Immature natural killer cell (primary cell): ENCODE measurements around the gene POU3F4. TPM values are rescaled to one million over a fixed set of nuclear protein-coding genes. Genes with fewer than 3 reads are reported as not detected.

Experiments used
- DNase-seq, 3 donors: peaks; one replicate each; pipeline ENCODE4 v3.0.0; 2022; ENCODE audit warnings: mixed read lengths in 1 of 3
- H3K27ac Mint-ChIP-seq, 6 donors: one replicate each; pipeline ENCODE4 v1.8.0; 2020; ENCODE audit warnings: mixed read lengths in 6 of 6, mild to moderate bottlenecking in 5 of 6, inconsistent platforms in 4 of 6, moderate library complexity in 3 of 6
- H3K27me3 Mint-ChIP-seq, 3 donors: one replicate each; pipeline ENCODE4 v1.8.0; 2020 to 2021; ENCODE audit warnings: low read depth in 3 of 3, mild to moderate bottlenecking in 3 of 3, mixed read lengths in 3 of 3, moderate library complexity in 3 of 3, inconsistent platforms in 1 of 3
- H3K36me3 Mint-ChIP-seq, 3 donors: one replicate each; pipeline ENCODE4 v1.8.0; 2020; ENCODE audit warnings: mixed read lengths in 3 of 3, inconsistent platforms in 2 of 3, mild to moderate bottlenecking in 2 of 3
- H3K4me1 Mint-ChIP-seq, 2 donors: one replicate each; pipeline ENCODE4 v1.8.0; 2020; ENCODE audit warnings: inconsistent platforms in 2 of 2, mild to moderate bottlenecking in 2 of 2, mixed read lengths in 2 of 2, moderate library complexity in 1 of 2
- H3K4me3 Mint-ChIP-seq, 5 donors: one replicate each; pipeline ENCODE4 v1.8.0; 2020; ENCODE audit warnings: mild to moderate bottlenecking in 5 of 5, mixed read lengths in 5 of 5, inconsistent platforms in 3 of 5, moderate library complexity in 3 of 5
- H3K9me3 Mint-ChIP-seq, 6 donors: one replicate each; pipeline ENCODE4 v1.8.0; 2020; ENCODE audit warnings: mild to moderate bottlenecking in 6 of 6, mixed read lengths in 6 of 6, inconsistent platforms in 4 of 6, moderate library complexity in 3 of 6
- polyA plus RNA-seq, 3 donors: library from polyadenylated mRNA; unstranded; fragments of 300-500 nt; fragmentation: Illumina TruSeq; gene quantifications; one replicate each; pipeline ENCODE4 v1.2.3, GENCODE V29; 2021

POU3F4 gene
- polyA plus RNA-seq, 3 donors from 2014 or later: not detected

DNA sequence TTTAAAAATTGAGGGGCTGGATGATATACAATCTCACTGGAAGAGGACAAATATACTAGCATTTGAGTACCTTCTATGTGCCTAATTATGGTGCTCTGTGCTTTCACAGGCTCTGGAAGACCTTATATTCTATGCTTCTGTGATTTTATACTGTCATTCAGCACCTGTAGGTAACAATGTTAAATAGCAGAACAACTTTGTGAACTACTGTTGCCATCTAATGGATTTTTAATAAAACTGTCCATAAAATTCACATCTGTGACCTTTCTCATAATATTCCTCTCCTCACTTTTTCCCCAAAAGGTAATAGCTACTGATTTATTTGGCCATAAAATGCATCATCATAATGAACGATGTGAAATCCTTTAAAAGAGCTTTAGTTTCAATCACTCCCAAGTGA, 21.9 kb downstream of the POU3F4 start:
- no peaks in the 10 kb centered on the region for H3K4me1 Mint-ChIP-seq
- peaks cover 0 to 4% (median 0%) of the 10 kb centered on the region in 6 donors for H3K9me3 Mint-ChIP-seq
- DNase-seq: no peak
- H3K27ac Mint-ChIP-seq: no peak overlapping the region
- H3K36me3 Mint-ChIP-seq: no peaks in the 10 kb centered on the region
- no peaks in the 10 kb centered on the region for H3K27me3 Mint-ChIP-seq
- H3K4me3 Mint-ChIP-seq: no peak overlapping the region

DNA sequence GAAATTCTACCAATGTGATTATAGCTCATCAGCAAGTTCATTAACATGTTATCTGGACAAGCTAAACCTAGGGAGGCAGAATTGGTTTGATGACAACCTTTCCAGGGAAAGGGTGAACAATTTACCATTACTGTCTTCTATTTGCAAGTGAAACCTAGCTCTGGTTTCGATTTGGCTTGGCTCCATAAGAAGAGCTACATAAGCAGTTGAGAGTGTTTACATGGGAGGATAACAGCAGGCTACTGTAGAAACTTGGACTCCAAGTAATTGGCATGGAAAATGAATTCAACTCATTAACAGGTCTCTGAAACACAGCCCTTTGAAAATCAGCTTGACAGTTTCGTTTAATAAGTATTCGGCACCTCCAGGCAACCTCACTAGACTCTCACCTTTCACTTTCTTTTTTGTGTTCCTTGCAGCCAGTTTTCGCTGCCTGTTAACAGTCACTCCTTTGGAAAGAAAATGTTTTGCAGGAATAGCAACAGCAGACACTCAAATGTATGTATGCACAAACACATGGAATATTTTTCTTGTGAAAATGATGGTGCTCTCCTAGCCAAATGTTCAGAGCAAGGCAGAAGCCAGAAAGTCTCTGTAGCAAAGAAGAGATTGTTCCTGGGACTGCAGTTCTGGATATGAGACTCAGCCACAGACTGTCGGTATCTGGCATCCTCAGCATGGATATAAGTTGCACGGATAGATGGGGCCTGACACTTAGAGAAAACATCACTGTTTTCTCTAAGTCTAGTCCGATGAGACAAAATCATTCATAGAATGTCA, 27.5 kb downstream of the POU3F4 start:
- peaks cover 0 to 11% of the 10 kb centered on the region in 2 donors for H3K4me1 Mint-ChIP-seq
- DNase-seq: no peak
- peaks cover 0 to 2% (median 0%) of the 10 kb centered on the region in 6 donors for H3K9me3 Mint-ChIP-seq
- peak overlapping the region; percentile 56 to 82 (median 66) for H3K4me3 Mint-ChIP-seq
- peak overlapping the region in 3 of 6 donors; percentile 24 to 68 (median 48) for H3K27ac Mint-ChIP-seq
- peaks cover 0 to 2% (median 2%) of the 10 kb centered on the region in 3 donors for H3K27me3 Mint-ChIP-seq
- H3K36me3 Mint-ChIP-seq: no peaks in the 10 kb centered on the region
